HG02852 (cell line): ENCODE results near the gene TRAF3.
"Not testable (repeated sequence)": the region's sequence is repeated elsewhere in the genome, so short reads cannot be mapped to it uniquely, and the experiment has no call there.

Experiments
- ATAC-seq: cut with Tn5 transposase; IDR thresholded peaks from one replicate; pipeline ENCODE4 v1.9.1; 2021; ENCODE audit warnings: mild to moderate bottlenecking, moderate library complexity; ENCODE audit not compliant: unreplicated experiment

Gene TRAF3

DNA sequence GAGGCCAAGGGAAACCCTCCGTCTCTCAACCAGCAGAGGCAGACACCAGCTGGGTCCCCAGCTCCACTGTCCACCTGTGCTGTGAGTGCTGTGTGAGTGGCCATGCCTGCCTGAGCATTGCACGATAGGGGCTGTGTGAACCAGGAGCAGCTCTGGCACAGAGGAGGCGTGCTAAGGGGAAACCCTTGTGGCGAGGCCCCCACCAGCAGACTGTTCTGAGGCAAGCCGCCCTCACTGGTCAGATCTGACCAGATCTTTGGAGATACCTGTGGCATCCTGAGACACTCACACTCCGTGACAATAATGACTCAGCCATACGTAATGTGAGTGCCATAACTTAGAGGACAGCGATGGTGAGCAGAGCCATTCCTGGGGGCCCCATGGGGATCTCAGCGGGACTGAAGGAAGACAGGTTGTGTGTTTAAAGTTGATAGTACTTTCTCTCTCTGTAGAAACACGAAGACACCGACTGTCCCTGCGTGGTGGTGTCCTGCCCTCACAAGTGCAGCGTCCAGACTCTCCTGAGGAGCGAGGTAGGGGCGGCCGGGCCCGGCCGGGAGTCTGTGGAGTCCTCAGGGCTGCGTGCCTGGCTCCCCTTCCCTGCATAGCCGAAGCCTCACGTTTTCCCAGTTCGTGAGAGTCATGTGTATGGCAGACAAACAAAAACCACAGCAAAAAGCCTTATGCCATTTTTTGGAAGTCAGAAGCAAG lies 108.6 kb downstream of the TRAF3 start:
- no peak for ATAC-seq

DNA sequence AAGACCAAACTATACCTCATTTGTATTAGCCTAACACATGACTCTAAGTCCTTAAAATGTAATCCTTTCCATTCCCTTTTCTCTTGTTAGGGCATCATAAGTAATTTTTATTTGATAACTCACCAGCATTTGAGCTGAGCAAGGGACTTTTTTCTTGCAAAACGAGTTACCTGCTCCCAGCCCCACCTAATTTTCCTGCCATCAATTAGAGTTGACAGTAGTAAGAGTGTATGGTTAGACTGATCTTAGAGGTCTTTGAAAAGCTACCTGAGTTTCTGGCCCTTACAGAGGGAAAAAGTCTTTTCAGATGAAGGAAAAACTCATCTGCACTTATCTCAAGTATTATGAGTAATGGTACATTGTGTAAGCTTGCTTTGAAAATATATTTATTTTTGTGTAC lies 111.5 kb downstream of the TRAF3 start:
- no peak for ATAC-seq

DNA sequence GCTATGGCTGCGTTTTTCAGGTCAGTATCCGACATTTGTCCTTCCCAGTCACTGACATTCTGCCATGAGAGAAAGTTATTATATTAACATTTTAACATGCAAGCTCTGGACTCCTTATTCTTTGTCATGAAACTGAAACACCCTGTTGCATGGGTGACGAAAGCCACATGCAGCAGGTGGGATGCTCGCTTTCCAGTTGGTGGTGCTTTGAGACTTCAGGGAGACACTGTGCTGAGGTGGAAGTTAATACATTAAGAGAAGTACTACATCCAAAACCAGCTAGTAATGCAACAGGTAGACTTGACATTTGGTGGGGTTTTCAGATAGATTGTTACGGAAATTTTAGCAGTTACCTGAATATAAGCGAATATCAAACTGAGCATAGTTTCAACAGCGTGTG lies 112.4 kb downstream of the TRAF3 start:
- no peak for ATAC-seq

DNA sequence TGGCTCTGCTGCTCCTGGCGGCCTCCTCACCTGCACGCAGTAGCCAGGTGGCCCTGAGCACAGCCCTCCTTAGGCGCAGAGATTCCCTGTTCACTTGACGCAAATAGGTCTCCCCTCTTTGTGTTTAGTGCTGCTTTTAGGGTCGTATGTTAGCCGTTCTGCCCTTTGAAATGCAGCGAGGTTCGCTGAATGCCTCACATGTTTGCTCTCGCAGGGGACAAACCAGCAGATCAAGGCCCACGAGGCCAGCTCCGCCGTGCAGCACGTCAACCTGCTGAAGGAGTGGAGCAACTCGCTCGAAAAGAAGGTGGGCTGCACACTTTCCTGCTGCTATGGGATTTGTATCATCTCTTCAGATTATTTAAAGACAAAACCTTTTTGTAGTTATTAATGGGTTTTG lies 113.9 kb downstream of the TRAF3 start:
- no peak for ATAC-seq

DNA sequence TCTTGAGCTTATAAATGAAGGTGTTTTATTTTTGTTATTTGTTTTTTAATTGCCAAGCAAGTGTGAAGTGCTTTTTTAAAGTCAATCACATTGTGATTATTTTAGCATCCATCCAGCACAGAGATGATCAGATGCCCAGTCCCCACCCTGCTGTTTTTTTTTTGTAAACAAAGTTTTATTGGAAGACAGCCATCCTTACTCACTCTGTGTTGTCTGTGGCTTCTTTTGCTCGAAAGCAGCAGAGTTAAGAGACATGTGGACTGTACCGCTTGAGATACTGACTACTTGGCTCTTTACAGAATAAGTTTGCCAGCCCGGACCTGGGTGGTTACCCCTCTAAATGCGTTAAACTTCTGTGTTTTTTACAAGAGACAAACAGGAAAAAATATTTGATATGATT lies 114.3 kb downstream of the TRAF3 start:
- no peak for ATAC-seq

DNA sequence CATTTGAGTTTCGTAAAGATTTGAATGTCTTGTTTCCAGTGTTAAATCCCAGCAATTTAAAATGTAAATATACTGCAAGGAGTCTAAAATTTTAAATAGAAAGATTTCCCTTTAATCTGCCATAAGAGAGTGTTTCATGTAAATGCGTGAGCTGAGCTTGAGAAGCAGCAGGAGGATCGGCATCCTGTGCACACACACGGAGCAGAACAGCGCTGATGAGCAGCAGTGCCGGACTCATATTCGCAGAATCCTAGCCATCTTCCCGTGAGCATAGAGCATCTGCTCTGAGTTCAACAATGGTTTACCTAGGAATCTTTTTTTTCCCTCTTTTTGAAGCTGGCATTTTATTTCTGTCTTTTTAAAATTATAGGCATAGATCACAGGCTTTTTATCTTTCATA lies 115.4 kb downstream of the TRAF3 start:
- no peak for ATAC-seq

DNA sequence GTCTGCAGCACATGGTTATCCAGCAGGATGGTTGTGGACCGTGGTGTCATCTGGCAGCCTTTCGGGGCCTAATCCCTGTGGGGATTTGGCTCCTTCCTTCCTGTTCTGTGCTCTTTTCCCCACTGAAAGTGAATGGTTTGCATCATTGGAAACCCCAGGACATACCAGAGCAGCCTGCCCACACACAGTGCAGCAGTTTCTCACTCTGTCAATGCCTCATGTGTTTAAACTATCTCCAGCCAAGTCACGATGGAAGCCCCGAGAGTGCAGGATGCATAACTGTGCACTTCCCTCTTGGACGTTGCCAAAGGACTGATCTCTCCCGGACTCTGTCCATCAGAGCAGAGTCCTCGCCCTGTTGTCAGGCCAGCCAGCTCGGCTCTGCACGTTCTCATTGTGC lies 116.2 kb downstream of the TRAF3 start:
- ATAC-seq: peak; percentile 47

DNA sequence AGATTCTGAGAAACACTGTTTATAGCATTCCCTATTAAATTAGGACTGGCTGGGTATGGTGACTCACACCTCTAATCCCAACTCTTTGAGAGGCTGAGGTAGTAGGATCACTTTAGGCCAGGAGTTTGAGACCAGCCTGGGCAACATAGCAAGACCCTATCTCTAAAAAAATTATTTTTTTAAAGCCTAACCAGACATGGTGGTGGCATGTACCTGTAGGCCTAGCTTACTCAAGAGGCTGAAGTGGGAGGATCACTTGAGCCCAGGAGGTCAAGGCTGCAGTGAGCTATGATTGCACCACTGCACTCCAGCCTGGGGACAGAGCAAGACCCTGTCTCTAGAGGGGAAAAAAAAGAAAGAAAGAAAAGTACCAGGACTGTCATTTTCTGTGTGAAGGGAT lies 119.5 kb downstream of the TRAF3 start:
- ATAC-seq: not testable (repeated sequence)

DNA sequence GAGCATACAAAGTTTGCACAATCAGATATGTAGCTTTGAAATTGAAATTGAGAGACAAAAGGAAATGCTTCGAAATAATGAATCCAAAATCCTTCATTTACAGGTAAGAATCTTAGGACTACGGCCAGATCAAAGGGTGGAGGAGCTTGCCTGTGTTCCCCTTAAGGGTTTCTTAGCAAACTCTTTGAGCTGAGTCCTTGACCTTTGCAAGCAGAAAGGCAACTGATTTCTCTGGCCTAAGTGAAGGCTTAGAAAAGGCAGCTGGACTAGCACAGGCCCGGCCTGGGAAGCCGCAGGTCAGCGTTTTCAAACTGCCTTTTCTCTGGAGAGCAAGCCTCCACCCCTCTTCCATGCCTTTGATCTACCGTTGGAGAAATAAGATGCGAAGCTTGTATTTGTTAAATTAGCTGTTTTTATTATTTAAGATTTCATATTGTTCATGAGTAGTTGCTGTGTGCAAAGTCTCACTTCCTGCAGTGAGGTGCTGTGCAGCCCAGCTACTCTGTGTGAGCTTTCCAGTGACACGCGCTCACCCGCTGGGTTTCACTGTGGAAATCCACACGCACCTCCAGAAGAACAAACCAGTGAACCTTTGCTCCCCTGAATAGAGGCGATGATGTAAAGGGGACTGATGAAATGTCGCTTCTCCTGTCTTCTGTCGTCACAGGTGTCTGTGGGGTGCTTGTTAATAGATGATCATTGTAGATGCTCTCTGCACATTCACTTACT lies 120.2 kb downstream of the TRAF3 start:
- no peak for ATAC-seq

DNA sequence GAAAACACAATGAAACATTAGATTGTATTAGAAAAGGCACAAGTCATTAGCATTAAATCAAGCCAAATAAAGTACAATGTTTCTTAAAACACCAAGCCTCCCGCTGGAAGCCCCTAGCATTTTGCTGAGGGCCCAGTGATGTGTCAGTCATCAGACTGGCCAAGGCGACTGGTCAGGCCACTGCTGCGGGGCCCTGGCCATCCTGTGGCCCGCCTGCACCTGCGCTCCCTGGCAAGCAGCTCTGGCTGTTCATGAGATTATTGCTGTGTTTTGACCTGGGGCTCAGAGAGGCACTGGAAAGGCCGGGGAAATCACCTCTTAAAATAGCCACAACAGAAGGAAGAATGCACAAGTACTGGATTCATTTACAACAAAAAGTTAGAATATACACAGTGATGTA lies 121.0 kb downstream of the TRAF3 start:
- ATAC-seq: no peak

DNA sequence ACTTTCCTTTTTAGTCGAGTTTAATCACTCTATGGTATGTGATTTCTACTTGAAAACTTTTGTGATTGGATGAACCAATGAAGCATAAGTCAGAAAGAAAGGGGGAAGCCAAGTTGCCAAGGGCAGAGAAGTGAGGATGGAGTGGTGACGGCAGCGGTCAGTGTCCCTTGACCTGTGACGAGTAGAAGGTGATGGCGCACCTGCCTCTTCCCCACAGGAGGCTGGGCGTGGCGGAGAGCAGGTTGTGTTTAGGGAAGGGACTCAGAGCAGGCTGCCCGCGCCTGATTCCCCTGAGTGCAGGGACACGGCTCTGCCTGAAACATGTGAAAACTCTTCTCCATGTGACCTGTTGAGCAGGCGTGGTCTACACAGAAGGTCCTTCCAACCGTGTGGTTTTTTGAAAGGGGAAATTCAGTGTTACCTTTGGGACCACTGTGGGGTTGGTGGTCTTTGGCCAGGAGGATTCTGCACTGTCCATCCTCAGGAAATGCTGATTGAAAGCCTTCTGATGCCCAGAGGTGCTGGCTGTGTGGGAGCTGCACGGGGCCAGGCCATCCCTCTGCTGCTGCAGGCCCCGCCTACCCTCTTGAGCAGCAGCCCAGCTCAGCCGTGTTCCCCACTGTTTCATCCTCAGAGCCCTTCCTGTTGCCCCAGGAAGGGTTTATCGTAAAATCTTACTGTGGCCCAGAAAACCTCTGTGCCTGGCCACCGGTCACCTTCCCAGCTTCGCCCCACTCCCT lies 121.7 kb downstream of the TRAF3 start:
- ATAC-seq: no peak

DNA sequence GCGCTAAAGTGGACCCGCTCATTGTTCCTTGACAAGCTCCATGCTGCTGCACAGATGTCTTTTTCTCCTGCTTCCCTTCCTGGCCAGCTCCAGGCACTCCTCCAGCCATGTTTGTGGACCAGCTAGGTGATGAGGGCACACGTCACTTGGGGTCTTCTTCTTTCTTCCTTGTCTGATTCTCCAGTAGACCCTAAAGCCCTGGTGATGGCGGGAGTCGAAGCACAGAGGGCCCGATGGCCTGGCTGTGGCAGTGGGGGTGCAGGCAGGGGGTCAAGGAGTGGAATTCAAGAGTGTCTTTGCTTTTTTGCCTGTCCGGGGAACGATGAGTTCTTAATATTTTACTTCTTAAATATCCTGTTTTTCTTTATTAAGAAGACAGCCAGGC lies 122.3 kb downstream of the TRAF3 start:
- ATAC-seq: no peak

DNA sequence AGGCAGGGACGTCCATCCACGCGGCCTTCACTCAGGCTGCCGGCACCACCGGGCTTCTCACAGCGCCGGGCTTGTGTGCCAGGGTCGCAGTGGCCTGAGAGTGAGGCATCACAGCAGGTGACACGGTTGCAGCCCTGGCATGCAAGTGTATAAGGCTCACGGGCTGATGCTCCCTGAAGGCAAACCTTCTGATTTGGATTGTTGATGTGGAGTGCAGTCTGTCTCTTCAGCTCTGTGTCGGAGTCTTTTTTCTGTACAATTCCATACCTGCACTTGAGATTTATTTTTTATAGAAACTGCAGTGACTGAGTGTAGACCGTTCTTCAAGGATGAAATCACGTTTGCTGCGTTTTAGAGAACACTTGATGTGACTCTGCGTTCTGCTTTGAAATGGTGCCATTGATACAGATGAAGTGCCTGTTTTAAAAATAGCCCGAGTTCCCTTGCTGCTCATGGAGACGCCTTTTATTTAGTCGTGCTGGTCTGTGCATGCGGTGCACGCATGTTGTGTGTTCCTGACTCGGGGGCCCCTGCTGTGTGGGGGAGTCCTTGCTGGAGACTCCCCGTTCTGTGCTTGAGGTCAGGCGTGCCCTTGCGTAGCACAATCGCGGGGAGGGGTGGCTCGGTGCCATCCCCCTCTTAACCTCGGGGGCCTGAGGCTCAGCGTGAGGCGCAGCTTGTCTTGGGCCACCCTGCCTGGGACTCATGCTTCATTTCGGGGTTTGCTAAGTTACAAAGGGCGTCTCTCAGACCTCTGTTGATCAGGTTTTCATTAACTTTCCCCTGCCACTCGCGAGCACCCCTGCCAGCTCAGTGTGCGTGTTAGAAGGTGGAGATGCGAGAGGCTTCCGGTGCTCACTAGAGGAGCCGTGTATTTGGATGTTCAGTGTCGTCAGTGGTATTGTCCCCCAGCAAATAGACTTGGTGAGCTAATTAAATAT lies 123.7 kb downstream of the TRAF3 start:
- ATAC-seq: peak; percentile 47

DNA sequence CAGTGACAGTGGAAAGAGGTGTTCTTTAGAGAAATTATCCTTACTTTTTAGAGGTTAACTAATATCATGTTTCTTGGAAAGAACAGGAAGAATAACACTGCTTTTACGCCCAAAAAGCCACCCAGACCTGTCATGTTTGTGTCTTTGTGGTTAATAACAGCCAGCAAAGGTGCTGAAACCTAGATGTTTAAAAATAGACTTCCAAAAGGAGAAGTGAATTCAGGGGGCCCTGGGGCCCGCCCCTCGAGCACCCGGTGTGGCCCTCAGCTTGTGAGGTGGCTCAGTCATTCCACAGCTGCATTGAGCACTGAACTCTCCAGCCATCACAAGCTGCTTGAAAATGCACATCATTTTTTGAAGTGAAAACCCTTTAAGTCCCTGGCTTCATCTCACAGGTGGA lies 124.4 kb downstream of the TRAF3 start:
- peak; percentile 77 for ATAC-seq

DNA sequence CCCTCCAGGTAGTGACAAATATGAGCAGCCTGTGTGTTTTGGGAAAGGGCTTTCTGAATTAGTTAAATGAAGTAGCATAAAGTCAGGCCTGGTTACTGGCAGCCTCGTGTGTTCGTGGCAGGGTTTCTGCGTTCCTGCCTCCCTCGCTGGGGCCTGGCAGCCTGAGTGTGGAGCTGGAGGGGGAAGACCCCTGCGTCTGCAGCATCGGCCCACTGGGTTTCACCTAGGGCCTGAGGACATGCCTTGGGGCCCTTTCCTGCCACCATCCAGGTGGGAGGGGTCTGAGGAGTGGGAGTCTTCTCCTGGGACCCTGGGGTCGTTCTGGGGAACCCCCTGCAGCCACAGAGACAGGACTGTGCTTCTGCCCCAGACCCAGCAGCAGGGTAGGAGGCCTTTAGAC lies 124.8 kb downstream of the TRAF3 start:
- ATAC-seq: peak; percentile 22

DNA sequence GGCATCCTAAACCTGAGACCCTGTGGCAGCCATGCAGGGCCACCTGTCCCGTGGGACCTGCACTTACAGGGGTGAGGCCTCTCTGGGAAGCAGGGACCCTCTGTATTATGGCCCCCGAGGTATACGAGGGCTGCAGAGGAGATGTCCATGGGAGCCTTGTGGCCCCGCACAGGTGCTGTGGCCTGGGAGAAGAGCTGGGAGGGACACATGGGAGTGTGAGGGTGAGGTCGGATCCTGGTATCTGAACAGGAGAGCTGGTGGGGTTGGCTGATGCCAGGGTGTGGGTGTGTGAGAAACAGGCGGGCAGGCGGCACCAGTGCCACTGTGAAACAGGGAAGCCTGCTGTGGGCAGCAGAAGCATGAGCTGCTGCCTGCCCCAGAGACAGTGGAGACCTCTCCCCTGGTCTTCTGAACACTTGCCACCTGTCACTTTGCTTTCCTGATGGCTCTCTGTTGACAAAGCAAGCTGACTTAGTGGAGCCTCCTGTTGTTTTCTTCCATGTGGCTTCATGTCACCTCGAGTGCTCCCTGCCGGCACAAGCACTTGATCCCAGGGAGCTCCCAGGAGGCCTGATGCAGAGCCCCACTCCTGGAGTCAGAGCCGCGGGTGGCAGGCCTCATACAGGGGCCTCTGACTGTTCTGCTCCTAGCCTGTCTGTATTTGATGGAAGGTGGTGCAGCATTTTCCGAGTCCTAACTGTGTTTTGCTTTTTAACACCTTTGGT lies 125.4 kb downstream of the TRAF3 start:
- ATAC-seq: no peak

DNA sequence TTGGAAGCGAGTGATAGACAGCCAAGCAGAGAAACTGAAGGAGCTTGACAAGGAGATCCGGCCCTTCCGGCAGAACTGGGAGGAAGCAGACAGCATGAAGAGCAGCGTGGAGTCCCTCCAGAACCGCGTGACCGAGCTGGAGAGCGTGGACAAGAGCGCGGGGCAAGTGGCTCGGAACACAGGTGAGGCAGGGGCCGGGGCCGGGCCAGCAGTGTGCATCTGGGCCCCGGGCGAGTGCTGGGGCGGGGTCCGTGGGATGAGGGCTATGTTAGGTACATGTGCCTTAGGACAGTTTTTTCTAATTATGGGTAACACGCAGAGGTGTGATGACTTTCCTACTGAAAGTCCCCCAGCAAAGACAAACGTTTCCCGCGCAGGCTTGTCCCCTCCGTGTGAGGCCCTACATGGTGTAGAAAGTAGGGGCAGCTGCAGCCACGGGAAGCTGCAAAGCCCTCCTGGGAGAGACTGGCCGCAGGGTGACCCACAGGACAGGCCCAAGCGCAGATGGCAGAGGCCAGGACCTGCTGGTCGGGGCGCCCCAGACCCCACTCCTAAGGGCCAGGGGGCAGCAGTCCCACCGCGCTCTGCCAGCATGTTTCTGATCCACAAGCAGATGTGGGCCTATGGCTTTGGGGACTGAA lies 126.1 kb downstream of the TRAF3 start:
- no peak for ATAC-seq

DNA sequence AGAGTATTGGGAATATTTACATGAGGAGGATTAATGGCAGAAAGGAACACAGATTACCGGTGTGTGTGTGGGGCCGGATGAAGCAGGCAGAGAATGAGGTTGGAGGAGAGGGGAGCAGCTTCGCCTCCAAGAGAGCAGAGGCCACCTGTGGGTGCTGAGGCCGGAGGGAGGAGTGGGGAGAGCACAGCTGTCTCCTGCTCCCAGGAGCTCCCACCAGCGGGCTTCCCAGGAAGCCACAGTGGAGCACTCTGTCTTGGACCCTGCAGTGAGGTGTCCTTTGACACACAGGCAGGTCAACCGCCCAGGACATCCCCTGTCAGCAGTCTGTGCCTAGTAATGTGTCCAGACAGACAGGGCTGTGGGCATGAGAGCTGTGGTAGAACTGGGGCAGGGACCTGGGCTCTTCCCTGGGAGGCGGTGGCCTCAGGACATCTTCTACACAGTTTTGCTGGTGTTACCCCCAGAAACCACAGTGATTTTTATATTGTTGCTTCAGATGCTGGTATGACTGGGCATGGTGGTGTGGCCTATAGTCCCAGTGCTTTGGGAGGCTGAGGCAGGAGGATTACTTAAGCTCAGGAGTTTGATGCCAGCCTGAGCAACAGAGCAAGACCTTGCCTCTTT lies 126.8 kb downstream of the TRAF3 start:
- no peak for ATAC-seq
